GM12878 (cell line): Measurements from ENCODE around the gene GUCA2B. TPM values are rescaled to one million over a fixed set of nuclear protein-coding genes. Genes with fewer than 3 reads are reported as not detected.

ENCODE experiments used
- ATAC-seq: fragments of 200-7000 bp; cut with Tn5 transposase; 3 replicates; pipeline ENCODE4 v1.9.1; 2020; ENCODE audit warnings: mild to moderate bottlenecking, moderate library complexity
- BruUV-seq: library from RNA; stranded (reverse); fragments of 400-500 nt; replicated peaks from 2 replicates; lab custom pipeline; 2021; lab: Mats Ljungman, UMichigan
- CTCF ChIA-PET: fragments of 300-600 bp; sonication (Branson Sonifier 250); formaldehyde crosslinking; extraction: SDS; loops from one replicate; lab custom pipeline; 2021; ENCODE audit warnings: inconsistent platforms; lab: Yijun Ruan, JAX
- POLR2A ChIA-PET: fragments of 350-600 bp; formaldehyde crosslinking; extraction: SDS; loops from one replicate; lab custom pipeline; 2021; ENCODE audit warnings: inconsistent platforms; lab: Charles Lee
- RAD21 ChIA-PET: fragments of 300-600 bp; sonication (Branson Sonifier 250); formaldehyde crosslinking; loops from one replicate; lab custom pipeline; 2023; ENCODE audit warnings: antibody characterized with exemption; ENCODE audit not compliant: unreplicated experiment; lab: Charles Lee
- SMC1A ChIA-PET: fragments of 300-600 bp; sonication (Branson Sonifier 250); formaldehyde crosslinking; loops from one replicate; lab custom pipeline; 2023; ENCODE audit not compliant: unreplicated experiment, uncharacterized antibody; lab: Charles Lee
- DNase-seq: peaks from one replicate; pipeline ENCODE4 v3.0.0-alpha.2; 2011; ENCODE audit warnings: low read depth, low spot score
- FAIRE-seq: peaks from 3 replicates; lab custom pipeline; 2011; peaks lifted over from hg19 to GRCh38; lab: Jason Lieb, UNC
- H2AFZ ChIP-seq: 2 replicates; pipeline ENCODE4 v1.6.0; 2011; ENCODE audit warnings: low read depth, low read length, control low read depth; ENCODE audit not compliant: control insufficient read depth
- H3K27ac ChIP-seq: 2 replicates; pipeline ENCODE4 v1.5.1; 2011; ENCODE audit warnings: control low read depth; ENCODE audit not compliant: control insufficient read depth, insufficient read depth
- H3K27me3 ChIP-seq, 2 experiments: replicated peaks in 1 of 2; 2 replicates each; pipeline versions ENCODE4 v1.6.0 to v1.6.1; 2011; ENCODE audit warnings: low read length in 1 of 2; ENCODE audit not compliant: control insufficient read depth in 2 of 2, insufficient read depth in 2 of 2
- H3K36me3 ChIP-seq, 2 experiments: 2 replicates each; pipeline ENCODE4 v1.5.1; 2011; ENCODE audit warnings: low read length in 1 of 2; ENCODE audit not compliant: control insufficient read depth in 2 of 2, insufficient read depth in 2 of 2
- H3K4me1 ChIP-seq: 2 replicates; pipeline ENCODE4 v1.6.1; 2011; ENCODE audit warnings: mild to moderate bottlenecking, low read length, moderate library complexity, mixed read lengths; ENCODE audit not compliant: control insufficient read depth, insufficient read depth
- H3K4me2 ChIP-seq: 2 replicates; pipeline ENCODE4 v1.6.0; 2011; ENCODE audit warnings: control low read depth; ENCODE audit not compliant: control insufficient read depth, insufficient read depth
- H3K4me3 ChIP-seq: fragments of 200-600 bp; sonication (generic); 2 replicates; pipeline ENCODE4 v1.5.1; 2016
- H3K79me2 ChIP-seq: 2 replicates; pipeline ENCODE4 v1.6.0; 2011; ENCODE audit warnings: low read length; ENCODE audit not compliant: control insufficient read depth, insufficient read depth
- H3K9ac ChIP-seq: 2 replicates; pipeline ENCODE4 v1.8.0; 2011; ENCODE audit warnings: low read length, control low read depth, mixed read lengths; ENCODE audit not compliant: control insufficient read depth, insufficient read depth
- H3K9me3 ChIP-seq: replicated peaks from 3 replicates; pipeline ENCODE4 v1.5.1; 2011; ENCODE audit warnings: mild to moderate bottlenecking, low read length; ENCODE audit not compliant: control insufficient read depth, insufficient read depth
- H4K20me1 ChIP-seq: 2 replicates; pipeline ENCODE4 v1.6.0; 2011; ENCODE audit not compliant: control insufficient read depth, insufficient read depth
- CUX1 ChIP-seq: IDR thresholded peaks from 2 replicates; pipeline ENCODE4 v1.6.1; 2012; ENCODE audit warnings: improper control_type of control experiment, low read depth, low read length; ENCODE audit not compliant: insufficient replicate concordance
- FOS ChIP-seq: IDR thresholded peaks from 3 replicates; pipeline ENCODE4 v1.6.1; 2011; ENCODE audit warnings: borderline replicate concordance; ENCODE audit not compliant: insufficient read length; ENCODE audit errors: extremely low read depth
- KAT2A ChIP-seq: conservative IDR thresholded peaks from 2 replicates; pipeline ENCODE4 v1.6.1; 2011; ENCODE audit warnings: low read depth, low read length; ENCODE audit not compliant: control insufficient read depth
- LARP7 ChIP-seq: fragments of 450-650 bp; IDR thresholded peaks from 2 replicates; pipeline ENCODE4 v1.6.1; 2017; ENCODE audit warnings: mild to moderate bottlenecking
- MAX ChIP-seq: IDR thresholded peaks from 2 replicates; pipeline ENCODE4 v1.6.1; 2012; ENCODE audit warnings: low read depth, low read length, improper control_type of control experiment
- NFXL1 ChIP-seq: fragments of 450-650 bp; IDR thresholded peaks from 2 replicates; pipeline ENCODE4 v1.6.1; 2017; ENCODE audit warnings: antibody characterized with exemption, mild to moderate bottlenecking, borderline replicate concordance
- NR2C1 ChIP-seq: fragments of 450-650 bp; IDR thresholded peaks from 2 replicates; pipeline ENCODE4 v1.6.1; 2017; ENCODE audit warnings: antibody characterized with exemption, mild to moderate bottlenecking, moderate library complexity
- NR2C2 ChIP-seq: IDR thresholded peaks from 2 replicates; pipeline ENCODE4 v1.6.1; 2011; ENCODE audit warnings: borderline replicate concordance, low read depth; ENCODE audit not compliant: control insufficient read depth, insufficient read length
- PML ChIP-seq: IDR thresholded peaks from 2 replicates; pipeline ENCODE4 v1.6.1; 2012; ENCODE audit warnings: low read length, inconsistent platforms
- RFX5 ChIP-seq: IDR thresholded peaks from 2 replicates; pipeline ENCODE4 v1.6.1; 2011; ENCODE audit warnings: low read depth, low read length, improper control_type of control experiment
- SMAD5 ChIP-seq: IDR thresholded peaks from 2 replicates; pipeline ENCODE4 v1.6.1; 2016; ENCODE audit warnings: antibody characterized with exemption, low read depth
- SUPT20H ChIP-seq: IDR thresholded peaks from 2 replicates; pipeline ENCODE4 v1.6.1; 2011; ENCODE audit warnings: low read depth, mild to moderate bottlenecking, low read length, moderate library complexity, borderline replicate concordance; ENCODE audit not compliant: control insufficient read depth
- TCF3 ChIP-seq: IDR thresholded peaks from 2 replicates; pipeline ENCODE4 v1.6.1; 2012; ENCODE audit warnings: low read depth, mild to moderate bottlenecking, low read length, borderline replicate concordance; ENCODE audit not compliant: insufficient read depth
- ZNF622 ChIP-seq: fragments of 450-650 bp; IDR thresholded peaks from 2 replicates; pipeline ENCODE4 v1.6.1; 2017; ENCODE audit warnings: mild to moderate bottlenecking, inconsistent platforms
- WGBS: methylation state at CpG from one replicate; pipeline ENCODE4 v1.1.6; 2016; ENCODE audit warnings: low lambda C conversion rate; ENCODE audit not compliant: insufficient replicate concordance, insufficient coverage; ENCODE audit errors: missing lambda C conversion rate; 5-methylcytosine and 5-hydroxymethylcytosine counted together
- in situ Hi-C: fragments of 300-500 bp; cut with MboI; formaldehyde crosslinking; loops from 9 replicates; pipeline ENCODE4 v1.14.3; 2018; ENCODE audit warnings: mixed read lengths
- intact Hi-C: fragments of 100-400 bp; cut with micrococcal nuclease; formaldehyde crosslinking; loops from one replicate; pipeline ENCODE4 v1.14.2; 2022; ENCODE audit not compliant: unreplicated experiment
- polyA plus RNA-seq, 11 experiments: library from polyadenylated mRNA; depleted of rRNA in 4 of 11; unstranded in 6 of 11; stranded (reverse) in 5 of 11; fragments of >200 nt; fragmentation: Nextera tagmentation in 4 of 11; fragmentation: Illumina TruSeq in 1 of 11; extraction: Ambion mirVana in 4 of 11; extraction: Trizol in 1 of 11; gene quantifications; 1 replicate in 1 of 11; 2 replicates in 10 of 11; pipeline versions ENCODE4 v1.2.1 to v1.2.3, GENCODE V29; 2011 to 2016; ENCODE audit warnings: inconsistent platforms in 2 of 11, missing spikeins in 2 of 11, low read depth in 1 of 11
- total RNA-seq, 4 experiments: library from RNA; depleted of rRNA in 3 of 4; stranded (reverse); fragments of >200 nt in 3 of 4; fragmentation: Illumina TruSeq in 1 of 4; extraction: Trizol in 1 of 4; gene quantifications; 2 replicates each; pipeline versions ENCODE4 v1.2.1 to v1.2.3, GENCODE V29; 2013 to 2021

The GUCA2B gene
- total and polyA plus RNA-seq, 10 of the 15 experiments (the other 5 are each of a cell fraction or from before 2014, with no cell fraction given): not detected

- Histone ChIP-seq H3K4me3 (no peak overlapping the region), H3K9me3 (no peaks in the 10 kb centered on the region), H3K4me2 (no peak overlapping the region), H3K4me1 (no peaks in the 10 kb centered on the region), H3K9ac (no peak overlapping the region), H3K36me3 (no peaks in the 10 kb centered on the region), H3K27me3 (no peaks in the 10 kb centered on the region), H4K20me1 (no peaks in the 10 kb centered on the region), H2AFZ (no peak overlapping the region), H3K79me2 (no peaks in the 10 kb centered on the region), H3K27ac (no peak overlapping the region)
- RAD21 ChIA-PET: no interaction called here
- intact Hi-C loops: no loop called here
- DNase-seq (no peak), ATAC-seq (no peak), FAIRE-seq (no peak)
- SMC1A ChIA-PET: no interaction called here
- POLR2A ChIA-PET: no interaction called here
- no TSS peak for BruUV-seq
- in situ Hi-C loops: no loop called here
- WGBS: 40% methylated on average over 6 of the region's 6 CpGs
- no peak for TF ChIP-seq SMAD5
- no peak for TF ChIP-seq PML
- no peak for TF ChIP-seq ZNF622
- no peak for TF ChIP-seq SUPT20H
- TF ChIP-seq KAT2A: no peak
- no peak for TF ChIP-seq MAX
- no peak for TF ChIP-seq NR2C1
- CTCF ChIA-PET: interaction anchor here (0.9 kb wide), 1 partner anchor 20 kb away, joined by 3 read pairs; no protein-coding TSS in a partner anchor
Measured at GRCh38 chr1:42153624-42154023, 414 bp downstream of the GUCA2B start.

- Histone ChIP-seq H3K4me1 (no peaks in the 10 kb centered on the region), H3K4me2 (no peak overlapping the region), H3K27me3 (no peaks in the 10 kb centered on the region), H4K20me1 (no peaks in the 10 kb centered on the region), H3K36me3 (no peaks in the 10 kb centered on the region), H2AFZ (no peak overlapping the region), H3K79me2 (no peaks in the 10 kb centered on the region), H3K27ac (no peak overlapping the region), H3K9me3 (no peaks in the 10 kb centered on the region), H3K9ac (no peak overlapping the region), H3K4me3 (no peak overlapping the region)
- ChIA-PET CTCF (interaction anchor here (0.6 to 0.9 kb wide), 2 partner anchors 19 kb away, joined by 3 read pairs; no protein-coding TSS in a partner anchor), SMC1A (no interaction called here), RAD21 (no interaction called here), POLR2A (no interaction called here)
- intact Hi-C loops: no loop called here
- DNase-seq (no peak), FAIRE-seq (no peak), ATAC-seq (no peak)
- no TSS peak for BruUV-seq
- in situ Hi-C loops: no loop called here
- WGBS: 25% methylated on average over 13 of the region's 13 CpGs
- TF ChIP-seq NR2C2 (no peak), LARP7 (no peak), RFX5 (no peak), TCF3 (no peak), FOS (no peak), CUX1 (no peak), NFXL1 (no peak)
Measured at GRCh38 chr1:42154685-42155084, 1.5 kb downstream of the GUCA2B start.
